GM19193 (cell line): Measurements from ENCODE around the gene ZBTB16.

ENCODE experiments used
- POLR2A ChIP-seq: IDR thresholded peaks from 4 replicates; pipeline ENCODE4 v1.6.1; 2011; ENCODE audit not compliant: insufficient read depth, insufficient read length; ENCODE audit errors: extremely low read depth

The ZBTB16 gene

DNA sequence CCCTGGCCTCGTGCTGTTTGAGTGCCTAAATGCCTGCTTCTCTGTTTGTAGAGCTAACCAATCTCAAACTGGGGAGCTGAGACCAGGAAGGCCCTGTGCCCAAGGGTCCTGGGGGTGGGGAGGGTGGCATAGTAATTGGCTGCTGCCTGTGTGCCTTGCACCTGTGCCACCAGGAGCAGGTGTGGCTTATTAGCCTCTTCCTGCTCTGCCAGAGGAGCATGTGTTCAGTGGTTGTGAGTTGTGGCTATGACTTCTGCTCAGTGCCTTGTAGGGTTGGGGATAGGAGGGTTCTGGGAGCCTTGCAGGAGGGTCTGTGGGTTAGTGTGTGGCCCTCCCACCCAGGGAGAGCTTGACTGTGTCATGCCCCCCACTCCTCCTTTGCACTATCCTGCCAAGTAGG is 109.2 kb downstream of the ZBTB16 start:
- no peak for TF ChIP-seq POLR2A

DNA sequence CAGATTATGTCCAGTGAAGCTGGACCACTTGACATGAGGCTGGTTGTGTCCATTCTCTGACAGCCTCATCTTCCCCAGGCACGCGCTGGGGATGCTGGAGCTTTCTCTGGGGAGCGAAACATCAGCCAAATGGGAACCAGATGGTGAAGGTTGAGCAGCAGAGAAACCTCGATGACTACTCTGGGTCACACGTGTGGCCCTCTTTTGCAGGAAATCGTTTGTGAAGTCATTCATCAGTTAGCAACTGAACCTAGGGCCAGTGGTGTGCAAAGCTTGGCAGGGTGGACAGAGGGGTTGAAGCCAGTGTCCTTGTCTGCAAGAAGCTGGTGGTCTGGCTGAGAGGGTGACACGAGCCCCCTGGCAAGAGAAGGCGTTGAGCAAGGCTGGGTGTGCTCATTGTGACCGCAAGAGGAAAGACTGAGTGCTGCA is 109.8 kb downstream of the ZBTB16 start:
- no peak for TF ChIP-seq POLR2A

DNA sequence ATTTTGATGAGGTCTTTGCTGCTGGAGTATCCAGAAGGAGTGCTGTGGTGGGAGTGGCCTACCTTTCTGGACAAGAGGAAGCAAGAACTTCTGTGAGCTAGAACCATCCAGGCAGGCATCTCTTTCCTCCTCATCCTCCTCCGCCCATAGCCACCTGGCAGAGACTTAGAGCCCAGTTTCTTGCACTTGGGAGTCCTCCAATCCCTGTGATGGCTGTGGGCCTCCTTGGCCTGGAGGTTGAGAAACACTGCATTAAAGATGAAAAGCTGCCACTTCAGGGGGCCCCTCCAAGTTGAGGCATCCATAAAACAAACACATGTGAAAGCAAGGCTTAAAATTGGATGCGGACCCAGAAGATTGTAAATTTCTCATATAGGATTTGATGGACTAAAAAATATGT is 110.3 kb downstream of the ZBTB16 start:
- TF ChIP-seq POLR2A: no peak

DNA sequence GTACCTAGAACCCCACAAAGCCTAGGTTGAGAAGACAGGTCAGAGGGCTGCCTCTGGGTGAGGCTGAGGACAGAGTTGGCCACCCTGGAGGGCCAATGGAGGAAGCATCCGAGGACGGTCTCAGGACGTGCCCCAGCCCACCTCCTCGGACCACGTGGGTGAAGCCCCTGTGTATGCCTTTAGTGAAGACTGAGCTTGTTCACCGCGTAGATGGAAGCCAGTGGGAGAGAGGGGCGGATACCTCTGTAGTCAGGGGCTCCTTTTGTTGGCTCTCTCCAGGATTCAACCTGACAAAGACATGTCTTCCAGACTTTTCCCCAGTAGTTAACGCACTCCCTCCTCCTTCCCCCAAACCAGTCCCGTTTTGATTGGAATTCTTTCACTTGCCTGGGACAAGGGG is 110.7 kb downstream of the ZBTB16 start:
- TF ChIP-seq POLR2A: no peak

DNA sequence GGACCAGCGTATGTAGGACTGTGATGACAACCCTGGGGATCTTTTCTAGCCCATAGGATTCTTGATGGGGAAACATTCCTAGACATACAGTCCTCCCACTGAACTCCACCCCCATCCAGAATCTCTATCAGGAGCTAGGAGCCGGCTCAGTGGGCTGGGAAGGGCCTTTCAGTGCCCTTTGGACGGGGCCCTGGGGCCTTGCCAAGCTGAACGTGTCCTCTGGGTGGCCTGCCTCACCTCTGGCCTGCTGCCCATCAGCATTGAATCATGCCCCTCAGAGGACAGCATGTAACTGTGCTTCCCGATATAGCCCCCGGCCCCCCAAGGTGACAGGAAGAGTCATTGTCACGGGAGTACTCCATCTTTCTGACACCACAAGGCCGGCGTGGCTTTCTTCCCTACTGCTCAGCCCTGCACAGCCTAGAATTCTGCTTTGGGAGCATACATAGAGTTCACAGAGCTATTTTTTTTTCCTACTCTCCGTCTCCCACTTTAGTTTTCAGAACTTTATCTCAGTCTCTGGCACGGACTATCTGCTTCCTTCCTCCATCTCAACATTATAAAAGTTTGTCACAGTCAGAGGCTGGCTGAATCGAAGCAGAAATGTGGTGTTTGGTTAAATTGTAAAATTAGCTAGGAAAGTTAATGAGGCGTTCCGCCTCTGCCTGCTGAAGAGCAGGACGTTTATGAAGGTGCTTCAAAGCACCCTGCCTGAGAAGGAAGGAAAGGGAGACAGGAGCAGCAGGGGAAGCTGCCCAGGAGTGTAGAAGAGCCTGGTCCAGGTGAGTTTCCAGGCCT is 111.9 kb downstream of the ZBTB16 start:
- no peak for TF ChIP-seq POLR2A

GRCh38 chr11:114172055-114172861 is 112.7 kb downstream of the ZBTB16 start:
- no peak for TF ChIP-seq POLR2A

GRCh38 chr11:114172871-114173444 is 113.4 kb downstream of the ZBTB16 start:
- no peak for TF ChIP-seq POLR2A

- no peak for TF ChIP-seq POLR2A
These were observed 114.3 kb downstream of the ZBTB16 start for GRCh38 chr11:114173843-114174242.

DNA sequence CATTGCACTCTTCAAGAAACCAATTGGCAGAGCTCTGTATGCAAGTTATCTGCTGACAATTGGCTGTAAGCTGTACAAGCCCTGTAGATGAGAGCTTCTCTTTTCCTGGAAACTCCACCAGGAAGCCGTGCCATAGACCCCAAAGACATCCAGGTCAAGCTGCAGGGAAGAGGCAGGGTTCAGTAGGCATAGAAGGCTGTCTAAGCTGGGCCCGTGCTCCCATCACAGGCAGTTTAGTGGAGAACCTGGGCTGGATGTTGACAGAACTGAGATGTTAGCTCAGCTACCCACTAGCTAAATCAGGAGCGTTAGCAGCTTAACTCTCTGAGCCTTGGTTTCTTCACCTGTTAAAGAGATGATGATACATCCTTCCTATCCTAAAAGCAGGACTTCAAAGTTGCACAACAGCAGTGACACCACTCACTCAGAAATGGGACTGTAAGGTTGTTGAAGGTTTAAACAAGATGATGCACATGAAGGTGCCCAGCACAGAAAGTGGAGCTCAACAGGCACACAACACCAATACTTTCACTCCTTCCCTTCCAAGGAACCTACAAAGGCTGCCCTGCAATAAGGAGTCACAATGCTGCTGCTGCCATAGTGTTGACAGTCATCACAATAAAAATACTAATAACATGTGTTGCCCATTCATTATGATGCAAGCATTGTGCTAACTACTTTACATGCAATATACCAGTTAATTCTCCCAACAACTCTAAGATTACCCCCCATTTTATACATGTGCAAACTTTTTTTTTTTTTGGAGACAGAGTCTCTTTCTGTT is 115.4 kb downstream of the ZBTB16 start:
- TF ChIP-seq POLR2A: no peak

DNA sequence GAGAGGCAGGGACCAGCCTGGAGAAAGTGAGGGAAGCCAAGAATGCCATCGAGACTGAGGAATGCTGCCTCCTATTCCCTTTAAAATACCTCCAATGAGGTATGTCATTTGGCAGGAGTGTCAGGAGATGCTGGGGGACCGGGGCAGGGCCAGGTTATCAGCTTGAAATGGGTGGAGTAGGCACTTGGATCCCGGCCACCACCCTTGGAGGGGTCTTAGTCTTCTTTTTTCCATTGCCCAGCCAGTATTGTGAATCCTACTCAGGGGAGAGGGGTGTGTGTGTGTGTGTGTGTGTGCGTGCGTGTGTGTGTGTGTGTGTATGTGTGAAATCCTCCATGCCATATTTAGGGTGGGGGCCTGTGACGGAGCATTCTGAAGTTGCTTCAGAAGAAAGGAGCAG is 116.2 kb downstream of the ZBTB16 start:
- TF ChIP-seq POLR2A: no peak

- no peak for TF ChIP-seq POLR2A
These were observed 116.8 kb downstream of the ZBTB16 start for GRCh38 chr11:114176321-114176720.

- TF ChIP-seq POLR2A: no peak
These were observed 119.1 kb downstream of the ZBTB16 start for GRCh38 chr11:114178656-114179055.

- no peak for TF ChIP-seq POLR2A
These were observed 119.9 kb downstream of the ZBTB16 start for GRCh38 chr11:114179234-114179941.
